GM12878 (cell line): ENCODE data around the gene GALNT16. TPM values are rescaled to one million over a fixed set of nuclear protein-coding genes. Genes with fewer than 3 reads are reported as not detected.

Experiments used
- ATAC-seq: fragments of 200-7000 bp; cut with Tn5 transposase; 3 replicates; pipeline ENCODE4 v1.9.1; 2020; ENCODE audit warnings: mild to moderate bottlenecking, moderate library complexity
- BruUV-seq: library from RNA; stranded (reverse); fragments of 400-500 nt; replicated peaks from 2 replicates; lab custom pipeline; 2021; lab: Mats Ljungman, UMichigan
- CTCF ChIA-PET: fragments of 300-600 bp; sonication (Branson Sonifier 250); formaldehyde crosslinking; extraction: SDS; loops from one replicate; lab custom pipeline; 2021; ENCODE audit warnings: inconsistent platforms; lab: Yijun Ruan, JAX
- POLR2A ChIA-PET: fragments of 350-600 bp; formaldehyde crosslinking; extraction: SDS; loops from one replicate; lab custom pipeline; 2021; ENCODE audit warnings: inconsistent platforms; lab: Charles Lee
- RAD21 ChIA-PET: fragments of 300-600 bp; sonication (Branson Sonifier 250); formaldehyde crosslinking; loops from one replicate; lab custom pipeline; 2023; ENCODE audit warnings: antibody characterized with exemption; ENCODE audit not compliant: unreplicated experiment; lab: Charles Lee
- SMC1A ChIA-PET: fragments of 300-600 bp; sonication (Branson Sonifier 250); formaldehyde crosslinking; loops from one replicate; lab custom pipeline; 2023; ENCODE audit not compliant: unreplicated experiment, uncharacterized antibody; lab: Charles Lee
- DNase-seq: peaks from one replicate; pipeline ENCODE4 v3.0.0-alpha.2; 2011; ENCODE audit warnings: low read depth, low spot score
- FAIRE-seq: peaks from 3 replicates; lab custom pipeline; 2011; peaks lifted over from hg19 to GRCh38; lab: Jason Lieb, UNC
- H2AFZ ChIP-seq: 2 replicates; pipeline ENCODE4 v1.6.0; 2011; ENCODE audit warnings: low read depth, low read length, control low read depth; ENCODE audit not compliant: control insufficient read depth
- H3K27ac ChIP-seq: 2 replicates; pipeline ENCODE4 v1.5.1; 2011; ENCODE audit warnings: control low read depth; ENCODE audit not compliant: control insufficient read depth, insufficient read depth
- H3K27me3 ChIP-seq, 2 experiments: replicated peaks in 1 of 2; 2 replicates each; pipeline versions ENCODE4 v1.6.0 to v1.6.1; 2011; ENCODE audit warnings: low read length in 1 of 2; ENCODE audit not compliant: control insufficient read depth in 2 of 2, insufficient read depth in 2 of 2
- H3K36me3 ChIP-seq, 2 experiments: 2 replicates each; pipeline ENCODE4 v1.5.1; 2011; ENCODE audit warnings: low read length in 1 of 2; ENCODE audit not compliant: control insufficient read depth in 2 of 2, insufficient read depth in 2 of 2
- H3K4me1 ChIP-seq: 2 replicates; pipeline ENCODE4 v1.6.1; 2011; ENCODE audit warnings: mild to moderate bottlenecking, low read length, moderate library complexity, mixed read lengths; ENCODE audit not compliant: control insufficient read depth, insufficient read depth
- H3K4me2 ChIP-seq: 2 replicates; pipeline ENCODE4 v1.6.0; 2011; ENCODE audit warnings: control low read depth; ENCODE audit not compliant: control insufficient read depth, insufficient read depth
- H3K4me3 ChIP-seq: fragments of 200-600 bp; sonication (generic); 2 replicates; pipeline ENCODE4 v1.5.1; 2016
- H3K79me2 ChIP-seq: 2 replicates; pipeline ENCODE4 v1.6.0; 2011; ENCODE audit warnings: low read length; ENCODE audit not compliant: control insufficient read depth, insufficient read depth
- H3K9ac ChIP-seq: 2 replicates; pipeline ENCODE4 v1.8.0; 2011; ENCODE audit warnings: low read length, control low read depth, mixed read lengths; ENCODE audit not compliant: control insufficient read depth, insufficient read depth
- H3K9me3 ChIP-seq: replicated peaks from 3 replicates; pipeline ENCODE4 v1.5.1; 2011; ENCODE audit warnings: mild to moderate bottlenecking, low read length; ENCODE audit not compliant: control insufficient read depth, insufficient read depth
- H4K20me1 ChIP-seq: 2 replicates; pipeline ENCODE4 v1.6.0; 2011; ENCODE audit not compliant: control insufficient read depth, insufficient read depth
- ASH2L ChIP-seq: fragments of 300-600, 200-600 bp; sonication (generic); IDR thresholded peaks from 2 replicates; pipeline ENCODE4 v1.6.1; 2017; ENCODE audit warnings: low read depth, mild to moderate bottlenecking, borderline replicate concordance
- BMI1 ChIP-seq: fragments of 450-650 bp; IDR thresholded peaks from 2 replicates; pipeline ENCODE4 v1.6.1; 2016; ENCODE audit warnings: mild to moderate bottlenecking, moderate library complexity, borderline replicate concordance
- CHD1 ChIP-seq: IDR thresholded peaks from 2 replicates; pipeline ENCODE4 v1.6.1; 2012; ENCODE audit warnings: low read depth, low read length, improper control_type of control experiment
- EP300 ChIP-seq, 2 experiments: fragments of 150-350 bp in 1 of 2; IDR thresholded peaks; 2 replicates each; pipeline ENCODE4 v1.6.1; 2011 to 2012; ENCODE audit warnings: low read depth in 2 of 2, low read length in 2 of 2, borderline replicate concordance in 1 of 2, improper control_type of control experiment in 1 of 2, inconsistent platforms in 1 of 2; ENCODE audit not compliant: control insufficient read depth in 1 of 2
- EZH2 ChIP-seq: IDR thresholded peaks from 2 replicates; pipeline ENCODE4 v1.6.1; 2012; ENCODE audit warnings: low read depth, mild to moderate bottlenecking, control low read depth, inconsistent platforms, low read length, borderline replicate concordance; ENCODE audit not compliant: control insufficient read depth
- MAX ChIP-seq: IDR thresholded peaks from 2 replicates; pipeline ENCODE4 v1.6.1; 2012; ENCODE audit warnings: low read depth, low read length, improper control_type of control experiment
- NFIC ChIP-seq: IDR thresholded peaks from 2 replicates; pipeline ENCODE4 v1.6.1; 2012; ENCODE audit warnings: low read depth, mild to moderate bottlenecking, inconsistent platforms, low read length, moderate library complexity
- PRDM15 ChIP-seq: fragments of 450-650 bp; formaldehyde crosslinking; IDR thresholded peaks from 2 replicates; pipeline ENCODE4 v1.4.0; 2020; ENCODE audit warnings: mild to moderate bottlenecking, moderate library complexity
- TCF3 ChIP-seq: IDR thresholded peaks from 2 replicates; pipeline ENCODE4 v1.6.1; 2012; ENCODE audit warnings: low read depth, mild to moderate bottlenecking, low read length, borderline replicate concordance; ENCODE audit not compliant: insufficient read depth
- ZBTB11 ChIP-seq: fragments of 450-650 bp; formaldehyde crosslinking; IDR thresholded peaks from 2 replicates; pipeline ENCODE4 v1.5.0; 2022; ENCODE audit warnings: mild to moderate bottlenecking, missing genetic modification characterization
- in situ Hi-C: fragments of 300-500 bp; cut with MboI; formaldehyde crosslinking; loops from 9 replicates; pipeline ENCODE4 v1.14.3; 2018; ENCODE audit warnings: mixed read lengths
- intact Hi-C: fragments of 100-400 bp; cut with micrococcal nuclease; formaldehyde crosslinking; loops from one replicate; pipeline ENCODE4 v1.14.2; 2022; ENCODE audit not compliant: unreplicated experiment
- polyA plus RNA-seq, 11 experiments: library from polyadenylated mRNA; depleted of rRNA in 4 of 11; unstranded in 6 of 11; stranded (reverse) in 5 of 11; fragments of >200 nt; fragmentation: Nextera tagmentation in 4 of 11; fragmentation: Illumina TruSeq in 1 of 11; extraction: Ambion mirVana in 4 of 11; extraction: Trizol in 1 of 11; gene quantifications; 1 replicate in 1 of 11; 2 replicates in 10 of 11; pipeline versions ENCODE4 v1.2.1 to v1.2.3, GENCODE V29; 2011 to 2016; ENCODE audit warnings: inconsistent platforms in 2 of 11, missing spikeins in 2 of 11, low read depth in 1 of 11
- total RNA-seq, 4 experiments: library from RNA; depleted of rRNA in 3 of 4; stranded (reverse); fragments of >200 nt in 3 of 4; fragmentation: Illumina TruSeq in 1 of 4; extraction: Trizol in 1 of 4; gene quantifications; 2 replicates each; pipeline versions ENCODE4 v1.2.1 to v1.2.3, GENCODE V29; 2013 to 2021

Gene GALNT16
- total and polyA plus RNA-seq, 10 of the 15 experiments (the other 5 are each of a cell fraction or from before 2014, with no cell fraction given): under 0.01 to 0.08 (median 0.03) TPM; not detected in 3

GRCh38 chr14:69234106-69234505 lies 25.9 kb upstream of the GALNT16 start:
- ChIA-PET RAD21 (no interaction called here), CTCF (interaction anchor here (1.0 kb wide), 1 partner anchor 226 kb away, joined by 6 read pairs; no protein-coding TSS in a partner anchor), SMC1A (interaction anchor here (1.1 to 2.7 kb wide), 2 partner anchors 225 to 226 kb away, joined by 4 to 8 read pairs; no protein-coding TSS in a partner anchor), POLR2A (interaction anchor here (0.7 kb wide), 1 partner anchor 113 kb away, joined by 3 read pairs; no protein-coding TSS in a partner anchor)
- H3K4me3 ChIP-seq: no peak overlapping the region
- H3K4me2 ChIP-seq: no peak overlapping the region
- ATAC-seq: no peak
- TF ChIP-seq NFIC (no peak), TCF3 (no peak), PRDM15 (CRISPR knock-in tag) (no peak), BMI1 (no peak), EP300 (IDR thresholded peaks at IDR 0.05; ENCODE audit: borderline replicate concordance in 1 of 2, control insufficient read depth in 1 of 2, low read depth in 2 of 2, low read length in 2 of 2) (no peak), ASH2L (no peak), MAX (no peak), EZH2 (no peak), CHD1 (no peak), ZBTB11 (CRISPR knock-in tag) (no peak)
- no peaks in the 10 kb centered on the region for H3K27me3 ChIP-seq
- no peak for FAIRE-seq
- no peaks in the 10 kb centered on the region for H3K9me3 ChIP-seq
- H4K20me1 ChIP-seq: no peaks in the 10 kb centered on the region
- in situ Hi-C loops: loop anchor here (25.0 kb wide), 1 partner anchor 503 kb away; no protein-coding TSS in a partner anchor
- no peaks in the 10 kb centered on the region for H3K4me1 ChIP-seq
- H3K79me2 ChIP-seq: no peaks in the 10 kb centered on the region
- H2AFZ ChIP-seq: no peak overlapping the region
- no peak for DNase-seq
- no peak overlapping the region for H3K27ac ChIP-seq
- H3K36me3 ChIP-seq: peaks cover 4 to 5% of the 10 kb centered on the region in 2 experiments
- intact Hi-C loops: no loop called here
- H3K9ac ChIP-seq: no peak overlapping the region
- no TSS peak for BruUV-seq
